Right atrium auricular region (tissue), 2 donors: ENCODE data around the gene DNAL1. TPM values are rescaled to one million over a fixed set of nuclear protein-coding genes. Genes with fewer than 3 reads are reported as not detected.

Experiments used
- DNase-seq: peaks from one replicate; pipeline ENCODE4 v3.0.0-alpha.2; 2019; ENCODE audit warnings: low spot score
- H3K27ac ChIP-seq, 2 donors: fragments of 200-600 bp; sonication (generic); 1 replicate in 1 of 2; 2 replicates in 1 of 2; pipeline ENCODE4 v1.5.1; 2016 to 2019
- H3K27me3 ChIP-seq, 2 donors: fragments of 200-600 bp; sonication (generic); one replicate each; pipeline versions ENCODE4 v1.5.1 to v1.6.0; 2017 to 2019
- H3K36me3 ChIP-seq: fragments of 200-600 bp; sonication (generic); one replicate; pipeline ENCODE4 v1.5.1; 2016
- H3K4me1 ChIP-seq, 2 donors: fragments of 200-600 bp; sonication (generic); one replicate each; pipeline versions ENCODE4 v1.5.1 to v1.6.0; 2017 to 2019
- H3K4me3 ChIP-seq, 2 donors: fragments of 200-600 bp; sonication (generic); 1 replicate in 1 of 2; 2 replicates in 1 of 2; pipeline ENCODE4 v1.5.1; 2017 to 2019; ENCODE audit warnings: mild to moderate bottlenecking in 1 of 2, moderate library complexity in 1 of 2
- H3K9me3 ChIP-seq, 2 donors: fragments of 200-600 bp; sonication (generic); one replicate each; pipeline ENCODE4 v1.5.1; 2019
- total RNA-seq, 2 donors: library from RNA; depleted of rRNA; stranded (reverse); fragments of >200 nt; gene quantifications; one replicate each; pipeline ENCODE4 v1.1.0, GENCODE V29; 2016
- TF ChIP-seq, protein P1 (sequence below), 2 donors: fragments of 200-600 bp; sonication (generic); IDR thresholded peaks; one replicate each; pipeline ENCODE4 v1.5.1; 2019; ENCODE audit warnings: antibody characterized with exemption in 2 of 2

Gene DNAL1
- total RNA-seq, 2 donors from 2014 or later = 5.7 to 7.8 TPM

DNA sequence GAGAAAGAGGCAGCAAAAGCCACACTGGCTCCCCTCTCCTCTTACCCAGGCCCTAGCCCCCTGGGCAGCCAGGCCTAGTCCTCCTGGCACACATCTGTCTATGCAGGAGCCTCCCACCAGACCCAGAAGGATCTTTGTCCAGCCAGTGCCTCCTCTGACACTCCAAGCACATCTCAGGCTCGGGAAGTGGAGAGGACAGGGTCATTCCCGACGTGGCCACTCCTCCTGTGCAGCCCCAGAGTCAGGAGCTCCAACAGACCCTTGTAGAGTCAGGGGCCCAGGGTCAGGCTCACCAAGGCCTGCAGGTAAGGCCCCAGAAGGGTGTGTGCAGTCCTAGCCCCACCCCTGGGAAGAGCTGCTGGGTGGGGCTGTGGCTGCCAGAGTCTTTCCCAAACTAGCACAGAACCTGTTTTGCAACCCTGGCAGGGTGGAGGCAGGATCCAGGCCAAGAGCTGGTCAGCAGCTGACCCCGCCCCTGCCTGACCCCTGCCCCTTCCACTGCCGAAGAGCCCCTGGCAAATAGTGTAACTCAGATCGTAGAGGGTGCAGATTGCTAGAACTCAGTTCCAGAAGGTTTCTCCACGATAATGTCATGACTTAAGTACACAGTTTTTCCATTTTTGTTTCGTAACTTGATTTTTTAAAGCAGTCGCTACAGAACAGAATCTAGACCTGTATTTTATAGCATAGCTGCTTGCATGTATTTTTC, 96.0 kb downstream of the DNAL1 start:
- peaks cover 0 to 74% of the 10 kb centered on the region in 2 donors for H3K4me1 ChIP-seq
- H3K36me3 ChIP-seq = peaks cover 28% of the 10 kb centered on the region

GRCh38 chr14:73741386-73741875, 96.6 kb downstream of the DNAL1 start:
- peak; percentile 82 for DNase-seq
- Histone ChIP-seq H3K27me3 (no peaks in the 10 kb centered on the region), H3K4me3 (peak overlapping the region in 1 of 2 donors; percentile 27), H3K9me3 (no peaks in the 10 kb centered on the region), H3K27ac (peak overlapping the region; percentile 76 to 89), H3K36me3 (peaks cover 25% of the 10 kb centered on the region), H3K4me1 (peaks cover 0 to 81% of the 10 kb centered on the region in 2 donors)
- TF ChIP-seq, protein P1, sequence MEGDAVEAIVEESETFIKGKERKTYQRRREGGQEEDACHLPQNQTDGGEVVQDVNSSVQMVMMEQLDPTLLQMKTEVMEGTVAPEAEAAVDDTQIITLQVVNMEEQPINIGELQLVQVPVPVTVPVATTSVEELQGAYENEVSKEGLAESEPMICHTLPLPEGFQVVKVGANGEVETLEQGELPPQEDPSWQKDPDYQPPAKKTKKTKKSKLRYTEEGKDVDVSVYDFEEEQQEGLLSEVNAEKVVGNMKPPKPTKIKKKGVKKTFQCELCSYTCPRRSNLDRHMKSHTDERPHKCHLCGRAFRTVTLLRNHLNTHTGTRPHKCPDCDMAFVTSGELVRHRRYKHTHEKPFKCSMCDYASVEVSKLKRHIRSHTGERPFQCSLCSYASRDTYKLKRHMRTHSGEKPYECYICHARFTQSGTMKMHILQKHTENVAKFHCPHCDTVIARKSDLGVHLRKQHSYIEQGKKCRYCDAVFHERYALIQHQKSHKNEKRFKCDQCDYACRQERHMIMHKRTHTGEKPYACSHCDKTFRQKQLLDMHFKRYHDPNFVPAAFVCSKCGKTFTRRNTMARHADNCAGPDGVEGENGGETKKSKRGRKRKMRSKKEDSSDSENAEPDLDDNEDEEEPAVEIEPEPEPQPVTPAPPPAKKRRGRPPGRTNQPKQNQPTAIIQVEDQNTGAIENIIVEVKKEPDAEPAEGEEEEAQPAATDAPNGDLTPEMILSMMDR (IDR thresholded peaks at IDR 0.05) = no peak

More for the DNA sequence above, 96.0 kb downstream of the DNAL1 start:
- peak overlapping the region in 1 of 2 donors; percentile 27 for H3K4me3 ChIP-seq
- H3K27ac ChIP-seq = peak overlapping the region; percentile 76 to 89
- TF ChIP-seq, protein P1 (IDR thresholded peaks at IDR 0.05) = no peak
- H3K9me3 ChIP-seq = no peaks in the 10 kb centered on the region
- peak; percentile 86 for DNase-seq
- H3K27me3 ChIP-seq = no peaks in the 10 kb centered on the region

- peak overlapping the region; percentile 76 to 89 for H3K27ac ChIP-seq
- no peaks in the 10 kb centered on the region for H3K27me3 ChIP-seq
- TF ChIP-seq, protein P1 (IDR thresholded peaks at IDR 0.05) = no peak
- peak overlapping the region in 1 of 2 donors; percentile 27 for H3K4me3 ChIP-seq
- DNase-seq = no peak
- H3K4me1 ChIP-seq = peaks cover 0 to 87% of the 10 kb centered on the region in 2 donors
- H3K9me3 ChIP-seq = no peaks in the 10 kb centered on the region
- peaks cover 19% of the 10 kb centered on the region for H3K36me3 ChIP-seq
Measured at GRCh38 chr14:73741876-73742519, 97.2 kb downstream of the DNAL1 start.

- no peak for DNase-seq
- Histone ChIP-seq H3K4me3 (no peak overlapping the region), H3K27me3 (no peaks in the 10 kb centered on the region), H3K36me3 (peaks cover 17% of the 10 kb centered on the region), H3K9me3 (no peaks in the 10 kb centered on the region), H3K27ac (peak overlapping the region; percentile 76 to 89), H3K4me1 (peaks cover 0 to 93% of the 10 kb centered on the region in 2 donors)
- TF ChIP-seq, protein P1 (IDR thresholded peaks at IDR 0.05) = no peak
Measured at GRCh38 chr14:73742520-73743238, 97.9 kb downstream of the DNAL1 start.

DNA sequence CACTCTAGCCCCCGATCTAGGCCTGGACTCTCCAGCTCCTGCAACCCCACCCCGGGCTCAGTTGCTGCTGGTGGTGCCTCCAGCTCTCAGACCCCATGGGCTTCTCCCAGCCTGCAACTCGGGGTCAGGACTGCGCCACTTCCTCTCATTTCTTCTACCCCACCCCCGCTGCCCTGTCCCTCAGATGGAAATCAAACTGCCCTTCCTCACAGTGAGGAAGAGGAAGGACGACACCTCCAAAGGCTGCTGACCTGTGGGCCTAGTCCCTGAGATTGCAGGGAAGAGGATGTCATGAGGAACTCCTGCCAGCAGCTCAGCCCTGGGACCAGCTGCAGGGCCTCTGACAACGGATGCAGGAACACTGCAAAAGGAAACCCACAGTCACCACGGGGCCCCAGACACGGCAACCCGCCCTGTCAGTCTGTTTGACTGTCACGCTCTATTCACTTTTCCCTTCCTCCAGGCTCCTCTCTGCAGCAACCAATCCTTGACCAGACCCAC, 98.7 kb downstream of the DNAL1 start:
- TF ChIP-seq, protein P1 (IDR thresholded peaks at IDR 0.05) = no peak
- Histone ChIP-seq H3K9me3 (no peaks in the 10 kb centered on the region), H3K36me3 (peaks cover 14% of the 10 kb centered on the region), H3K27ac (peak overlapping the region; percentile 76 to 89), H3K4me1 (peaks cover 0 to 100% of the 10 kb centered on the region in 2 donors), H3K27me3 (no peaks in the 10 kb centered on the region), H3K4me3 (no peak overlapping the region)
- no peak for DNase-seq
